GM19455 (cell line): ENCODE data around the gene PISD.
"Not testable (repeated sequence)": the region's sequence is repeated elsewhere in the genome, so short reads cannot be mapped to it uniquely, and the experiment has no call there.

Source experiments
- ATAC-seq: cut with Tn5 transposase; IDR thresholded peaks from one replicate; pipeline ENCODE4 v1.9.1; 2021; ENCODE audit not compliant: unreplicated experiment

The PISD gene

DNA sequence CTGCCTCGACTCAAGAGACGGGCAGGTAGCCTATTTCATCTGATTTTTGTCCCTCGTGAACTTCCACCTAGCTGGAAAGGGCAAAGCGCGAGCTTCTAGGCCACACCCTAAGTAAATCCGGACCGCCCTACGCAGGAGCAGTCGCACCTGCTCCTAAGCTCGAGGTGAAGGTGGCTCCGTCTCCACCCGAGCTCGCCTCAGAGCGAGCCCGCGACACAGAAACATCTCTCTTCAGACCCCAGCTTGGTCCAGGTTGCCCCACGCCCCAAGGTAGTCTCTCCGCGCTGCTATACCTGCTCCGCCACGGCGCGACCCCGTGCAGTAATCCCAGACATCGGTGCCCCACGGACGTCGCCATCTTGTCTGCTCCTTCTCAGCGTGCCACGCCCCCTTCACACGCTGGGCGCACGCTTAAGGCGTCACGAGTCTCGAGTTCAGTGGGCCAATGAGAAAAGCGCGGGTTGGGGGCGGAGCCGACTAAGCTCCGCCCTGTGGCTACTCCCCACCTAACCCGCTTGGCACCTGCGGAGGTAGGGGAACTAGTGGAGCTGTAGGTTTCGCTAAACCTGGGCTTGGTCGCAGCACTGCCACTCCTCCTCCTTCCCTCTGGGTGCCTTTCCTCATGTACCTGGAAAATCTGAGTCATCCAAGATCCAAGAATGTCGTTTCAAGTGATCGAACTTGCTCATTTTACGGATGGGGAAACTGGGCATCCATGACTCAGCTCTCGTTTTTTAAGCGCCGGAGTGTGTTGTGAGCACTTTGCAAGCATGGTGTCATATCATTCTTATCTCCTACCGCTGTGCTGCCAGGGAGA lies at the start of gene PISD:
PISD (minus strand) TSS at position 365 of the 817 bp plus-strand sequence; CDS start at position 358, 7 bp downstream.
- ATAC-seq: peak; percentile 82

DNA sequence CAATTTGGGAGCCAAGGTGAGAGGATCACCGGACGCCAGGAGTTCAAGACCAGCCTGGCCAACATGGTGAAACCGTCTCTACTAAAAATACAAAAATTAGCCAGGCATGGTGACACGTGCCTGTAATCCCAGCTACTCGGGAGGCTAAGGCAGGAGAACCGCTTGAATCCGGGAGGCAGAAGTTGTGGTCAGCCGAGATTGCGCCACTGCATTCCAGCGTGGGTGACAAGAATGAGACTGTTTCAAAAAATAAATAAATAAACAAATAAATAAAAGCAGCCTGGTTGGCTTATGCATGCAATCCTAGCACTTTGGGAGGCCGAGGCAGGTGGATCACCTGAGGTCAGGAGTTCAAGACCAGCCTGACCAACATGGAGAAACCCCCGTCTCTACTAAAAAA lies 49.2 kb upstream of the PISD start:
- ATAC-seq: not testable (repeated sequence)

- no peak for ATAC-seq
Observed at GRCh38 chr22:31707519-31707918, 45.5 kb upstream of the PISD start.

DNA sequence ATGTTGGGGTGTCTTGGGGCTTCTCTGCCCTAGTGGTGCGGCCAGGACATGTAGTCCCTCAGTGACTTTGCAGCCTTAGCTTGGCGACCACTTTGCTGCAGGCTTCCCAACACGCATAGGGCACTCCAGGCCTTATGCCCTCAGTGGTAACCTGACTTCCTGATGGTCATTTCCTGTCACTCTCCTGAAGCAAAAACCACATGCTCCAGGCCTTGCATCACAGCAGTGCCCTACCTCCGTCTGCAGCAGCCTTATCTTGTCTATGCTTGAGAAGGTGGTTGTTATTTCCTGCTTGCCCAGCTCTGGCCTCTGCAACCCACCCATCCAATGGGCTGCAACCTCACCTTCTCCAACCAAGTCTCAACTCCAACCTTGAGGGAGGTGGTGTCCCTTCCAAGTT lies 33.4 kb upstream of the PISD start:
- no peak for ATAC-seq

DNA sequence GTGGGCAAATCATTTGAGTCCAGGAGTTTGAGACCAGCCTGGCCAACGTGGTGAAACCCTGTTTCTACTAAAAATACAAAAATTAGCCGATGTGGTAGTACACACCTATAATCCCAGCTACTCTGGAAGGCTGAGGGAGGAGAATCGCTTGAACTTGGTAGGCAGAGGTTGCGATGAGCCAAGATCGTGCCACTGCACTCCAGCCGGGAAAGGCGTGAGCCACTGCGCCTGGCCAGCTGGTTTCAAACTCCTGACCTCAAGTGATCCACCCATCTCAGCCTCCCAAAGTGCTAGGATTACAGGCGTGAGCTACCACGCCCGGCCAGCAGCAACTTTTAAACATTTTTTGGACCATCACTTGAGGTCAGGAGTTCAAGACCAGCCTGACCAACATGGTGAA lies 32.0 kb upstream of the PISD start:
- not testable (repeated sequence) for ATAC-seq

DNA sequence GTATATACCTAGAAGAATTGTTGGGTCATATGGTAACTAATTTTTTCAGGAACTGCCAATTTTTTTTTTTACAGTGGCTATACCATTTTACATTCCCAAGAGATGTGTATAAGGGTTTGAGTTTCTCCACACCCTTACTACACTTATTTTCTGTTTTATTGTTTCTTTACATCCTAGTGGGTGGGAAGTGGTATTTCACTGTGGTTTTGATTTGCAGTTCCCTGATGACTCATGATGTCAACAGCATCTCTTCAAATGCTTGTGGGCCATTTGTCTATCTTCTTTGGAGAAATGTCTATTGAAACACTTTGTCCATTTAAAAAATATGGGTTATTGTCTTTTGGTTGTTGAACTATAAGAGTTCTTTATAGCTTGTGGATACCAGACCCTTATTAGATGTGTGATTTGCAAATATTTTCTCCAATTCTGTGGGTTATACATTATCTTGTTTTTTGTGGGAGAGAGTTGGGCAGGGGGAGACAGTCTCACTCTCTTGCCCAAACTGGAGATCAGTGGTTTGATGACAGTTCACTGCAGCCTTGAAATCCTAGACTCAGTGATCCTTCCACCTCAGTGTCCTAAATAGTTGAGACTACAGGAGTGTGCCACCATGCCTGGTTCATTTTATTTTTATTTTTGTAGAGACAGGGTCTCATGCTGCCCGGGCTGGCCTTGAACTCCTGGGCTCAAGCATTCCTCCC lies 30.3 kb upstream of the PISD start:
- no peak for ATAC-seq

DNA sequence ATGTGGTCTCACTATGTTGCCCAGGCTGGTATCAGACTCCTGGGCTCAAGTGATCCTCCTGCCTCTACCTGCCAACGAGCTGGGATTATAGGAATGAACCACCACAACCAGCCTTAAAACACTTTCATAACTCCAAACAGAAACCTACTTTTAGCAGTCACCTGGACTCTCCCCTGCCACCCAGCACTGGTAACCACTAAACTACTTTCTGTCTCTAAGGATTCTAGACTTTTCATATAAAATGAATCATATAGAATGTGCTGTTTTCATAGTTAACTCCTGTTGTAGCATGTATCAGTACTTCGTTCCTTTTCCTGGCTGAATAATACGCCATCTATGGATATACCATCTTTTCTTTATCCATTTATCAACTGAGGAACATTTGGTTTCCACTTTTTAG lies 29.4 kb upstream of the PISD start:
- no peak for ATAC-seq

- ATAC-seq: no peak
Observed at GRCh38 chr22:31683181-31684105, 21.4 kb upstream of the PISD start.

DNA sequence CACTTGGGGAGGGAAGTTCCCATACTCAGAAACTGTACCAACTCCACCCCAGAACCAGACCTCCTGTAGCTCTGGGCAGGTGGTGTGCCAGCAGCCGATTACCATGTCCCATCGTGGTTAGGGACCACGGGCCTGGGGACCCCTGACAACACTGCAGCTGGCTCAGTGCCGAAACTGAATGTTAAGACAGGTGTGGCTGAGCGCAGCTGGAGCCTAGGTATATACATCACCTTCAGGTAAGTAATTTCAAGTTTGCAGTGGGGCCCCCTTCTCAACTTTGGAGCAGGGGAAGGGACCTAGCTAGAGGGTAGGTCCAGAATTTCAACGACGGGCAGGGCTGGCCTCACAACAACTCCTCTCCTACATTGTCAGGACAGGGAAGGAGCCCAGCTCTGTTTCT lies 20.7 kb upstream of the PISD start:
- no peak for ATAC-seq

DNA sequence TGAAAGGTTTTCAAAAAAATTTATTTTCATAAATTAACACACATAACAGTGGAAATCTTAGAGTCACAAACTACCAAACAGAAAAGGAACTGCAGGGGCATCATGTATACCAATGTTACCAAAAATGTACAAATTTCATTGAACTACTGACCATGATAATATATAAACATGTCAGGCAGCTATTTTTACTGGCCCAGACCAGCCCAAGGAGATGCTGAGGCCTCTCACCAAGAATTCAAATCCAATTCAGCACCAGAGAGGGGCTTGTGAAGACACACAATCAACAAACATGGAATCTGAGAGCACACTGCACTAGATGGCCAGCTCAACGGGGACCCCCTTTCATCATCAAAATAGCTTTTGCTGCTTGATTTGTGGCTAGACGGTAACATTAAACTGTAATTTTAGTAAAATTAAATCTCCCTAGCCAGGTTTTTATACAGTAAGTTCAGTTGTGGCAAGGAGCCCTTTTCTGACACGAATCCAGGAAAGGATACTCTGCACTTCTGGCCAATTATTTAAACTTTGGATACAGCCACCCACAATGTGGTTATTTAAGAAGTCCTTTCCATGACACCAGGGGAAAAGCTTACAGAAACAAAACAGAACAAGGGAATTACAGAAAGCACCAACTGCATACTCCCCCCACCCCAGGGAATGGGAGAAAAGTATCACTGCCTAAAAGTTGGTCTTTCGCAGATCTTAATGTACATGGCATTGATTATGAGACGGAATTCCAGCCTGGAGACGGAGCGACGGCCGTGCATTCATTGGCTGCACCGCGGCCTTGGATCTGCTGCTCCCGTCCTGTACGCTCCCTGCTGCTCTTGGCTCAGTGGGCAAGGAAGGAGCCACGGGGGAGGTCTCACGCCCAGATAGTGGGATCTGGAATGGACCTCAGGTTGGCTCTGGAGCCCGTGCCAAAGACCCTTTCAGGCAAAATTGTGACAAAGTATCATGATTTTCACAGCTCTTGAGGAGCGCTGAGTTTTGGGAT lies 19.6 kb upstream of the PISD start:
- ATAC-seq: no peak

DNA sequence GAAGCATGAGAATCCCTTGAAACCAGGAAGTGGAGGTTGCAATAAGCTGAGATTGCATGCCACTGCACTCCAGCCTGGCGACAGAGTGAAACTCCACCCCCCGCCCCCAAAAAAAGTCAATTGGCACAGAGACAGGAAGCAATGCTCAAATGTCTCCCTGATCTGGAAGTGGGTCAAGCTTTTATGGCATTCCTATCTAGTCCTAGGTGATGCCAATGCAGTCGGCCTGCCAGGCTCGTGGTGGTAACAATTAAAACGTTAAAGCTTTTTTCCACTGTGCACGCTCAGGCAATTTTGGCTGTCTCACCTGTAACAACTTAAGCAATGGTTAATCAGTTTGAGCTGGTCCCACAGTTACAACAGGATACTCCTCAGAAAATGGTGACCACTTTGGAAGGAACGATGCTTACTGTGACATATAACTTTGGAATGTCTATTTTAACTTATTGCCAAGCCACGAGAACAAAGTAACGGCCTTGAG lies 18.9 kb upstream of the PISD start:
- ATAC-seq: no peak

DNA sequence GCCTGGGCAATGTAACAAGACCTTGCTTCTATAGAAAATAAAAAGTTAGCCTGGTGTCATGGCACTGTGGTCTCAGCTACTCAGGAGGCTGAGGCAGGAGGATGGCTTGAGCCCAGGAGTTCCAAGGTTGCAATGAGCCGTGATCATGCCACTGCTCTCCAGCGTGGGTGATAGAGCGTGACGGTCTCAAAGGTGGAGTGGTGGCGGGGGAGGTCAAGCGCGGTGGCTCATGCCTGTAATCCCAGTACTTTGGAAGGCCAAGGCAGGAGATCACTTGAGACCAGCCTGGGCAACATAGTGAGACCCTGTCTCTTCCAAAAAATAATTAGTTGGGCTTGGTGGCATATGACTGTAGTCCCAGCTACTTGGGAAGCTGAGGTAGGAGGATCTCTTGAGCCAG lies 16.7 kb upstream of the PISD start:
- no peak for ATAC-seq

GRCh38 chr22:31676700-31677099 lies 14.7 kb upstream of the PISD start:
- peak; percentile 93 for ATAC-seq

DNA sequence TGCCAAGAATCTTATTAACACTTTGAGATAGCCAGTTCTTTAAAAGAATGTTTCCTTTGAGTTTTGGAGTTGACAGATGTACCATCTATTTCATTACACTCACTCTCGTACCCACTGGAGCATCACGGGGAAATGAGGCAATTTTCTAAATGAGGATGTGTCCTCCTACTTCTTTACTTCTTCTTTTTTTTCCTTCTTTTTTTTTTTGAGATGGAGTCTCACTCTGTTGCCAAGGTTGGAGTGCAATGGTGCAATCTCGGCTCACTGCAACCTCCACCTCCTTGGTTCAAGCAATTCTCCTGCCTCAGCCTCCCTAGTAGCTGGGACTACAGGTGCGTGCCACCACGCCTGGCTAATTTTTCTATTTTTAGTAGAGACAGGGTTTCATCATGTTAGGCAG lies 12.2 kb upstream of the PISD start:
- not testable (repeated sequence) for ATAC-seq

GRCh38 chr22:31668849-31669248 lies 6.8 kb upstream of the PISD start:
- ATAC-seq: not testable (repeated sequence)

DNA sequence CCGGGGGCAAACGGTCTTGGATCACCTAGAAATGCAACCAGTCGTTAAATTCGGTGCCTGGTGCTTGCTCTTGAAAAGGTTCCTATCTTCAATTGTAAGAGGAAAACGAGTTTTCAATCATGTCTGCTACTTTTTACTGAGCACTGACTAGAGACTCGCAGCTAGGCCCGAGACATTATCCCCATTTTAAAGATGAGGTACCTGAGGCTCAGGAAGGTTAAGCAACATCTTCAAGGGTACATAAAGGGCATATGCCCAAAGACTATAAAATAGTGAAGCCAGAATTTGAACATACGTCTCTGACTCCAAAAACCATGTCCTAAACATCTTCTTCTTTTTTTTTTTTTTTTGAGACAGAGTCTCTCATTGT lies 638 bp upstream of the PISD start:
- ATAC-seq: no peak

- not testable (repeated sequence) for ATAC-seq
Observed at GRCh38 chr22:31660860-31661341, 1.1 kb downstream of the PISD start.

DNA sequence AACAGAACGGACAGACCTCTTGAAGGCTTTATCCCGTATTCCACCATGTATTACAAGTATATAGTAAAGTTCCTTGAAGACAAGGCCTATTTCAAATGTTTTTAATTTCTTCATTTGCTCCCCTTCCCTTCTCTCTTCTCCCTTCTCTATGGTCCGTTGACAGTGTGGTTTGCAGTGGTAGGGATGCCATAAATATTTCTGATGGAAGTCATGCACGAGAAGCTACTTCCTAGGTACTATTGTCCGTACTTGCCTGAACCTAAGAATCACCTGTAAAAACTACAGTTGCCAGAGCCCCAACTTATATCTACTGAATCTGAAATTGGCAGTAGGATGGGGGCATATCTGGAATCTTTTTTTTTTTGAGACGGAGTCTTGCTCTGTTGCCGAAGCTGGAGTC lies 2.8 kb downstream of the PISD start:
- ATAC-seq: no peak

GRCh38 chr22:31654408-31654807 lies 7.6 kb downstream of the PISD start:
- no peak for ATAC-seq

- no peak for ATAC-seq
Observed at GRCh38 chr22:31653944-31654343, 8.1 kb downstream of the PISD start.
